MG63 (cell line): ENCODE data around the gene HLA-G. TPM values are rescaled to one million over a fixed set of nuclear protein-coding genes. Genes with fewer than 3 reads are reported as not detected.
"Not testable (repeated sequence)": the region's sequence is repeated elsewhere in the genome, so short reads cannot be mapped to it uniquely, and the experiment has no call there.

ENCODE experiments used
- DNase-seq: peaks from one replicate; pipeline ENCODE4 v3.0.0-alpha.2; 2020
- H3K27me3 ChIP-seq: fragments of 250-450 bp; sonication (Bioruptor Pico); 2 replicates; pipeline ENCODE4 v1.5.1; 2020; ENCODE audit warnings: mild to moderate bottlenecking, moderate library complexity
- H3K36me3 ChIP-seq: fragments of 250-450 bp; sonication (Bioruptor Pico); 2 replicates; pipeline ENCODE4 v1.5.1; 2020; ENCODE audit warnings: mild to moderate bottlenecking, moderate library complexity
- H3K4me3 ChIP-seq: fragments of 250-450 bp; sonication (Bioruptor Pico); 2 replicates; pipeline ENCODE4 v1.5.1; 2020; ENCODE audit warnings: mild to moderate bottlenecking, moderate library complexity
- H3K9me3 ChIP-seq: fragments of 250-450 bp; sonication (Bioruptor Pico); 2 replicates; pipeline ENCODE4 v1.5.1; 2020; ENCODE audit warnings: mild to moderate bottlenecking, moderate library complexity
- total RNA-seq: library from RNA; depleted of rRNA; stranded (reverse); fragments of >200 nt; shearing (Covaris generic); gene quantifications from 2 replicates; pipeline ENCODE4 v1.2.3, GENCODE V29; 2014; ENCODE audit warnings: low replicate concordance; rRNA removed

The HLA-G gene
- total RNA-seq, result not detected in 2 replicates

GRCh38 chr6:29827579-29828470 is at the start of gene HLA-G:
HLA-G (plus strand) TSS chr6:29827825; CDS start chr6:29827845, 20 bp downstream.
- Histone ChIP-seq H3K36me3 (no peaks in the 10 kb centered on the region), H3K4me3 (no peak within 1 kb of the TSS), H3K9me3 (no peaks in the 10 kb centered on the region), H3K27me3 (no peaks in the 10 kb centered on the region)
- DNase-seq, result no peak

GRCh38 chr6:29780019-29780698 is 47.5 kb upstream of the HLA-G start:
- DNase-seq, H3K36me3 ChIP-seq, H3K9me3 ChIP-seq, H3K27me3 ChIP-seq, H3K4me3 ChIP-seq: not testable (repeated sequence)

- H3K4me3 ChIP-seq, result no peak overlapping the region
- no peaks in the 10 kb centered on the region for H3K27me3 ChIP-seq
- DNase-seq, result no peak
- H3K36me3 ChIP-seq, result no peaks in the 10 kb centered on the region
- H3K9me3 ChIP-seq, result no peaks in the 10 kb centered on the region
Measured at GRCh38 chr6:29789176-29789575, 38.4 kb upstream of the HLA-G start.

GRCh38 chr6:29790626-29791025 is 37.0 kb upstream of the HLA-G start:
- no peak for DNase-seq
- Histone ChIP-seq H3K27me3 (no peaks in the 10 kb centered on the region), H3K36me3 (no peaks in the 10 kb centered on the region), H3K9me3 (no peaks in the 10 kb centered on the region), H3K4me3 (no peak overlapping the region)

- Histone ChIP-seq H3K9me3 (no peaks in the 10 kb centered on the region), H3K4me3 (no peak overlapping the region), H3K36me3 (no peaks in the 10 kb centered on the region), H3K27me3 (no peaks in the 10 kb centered on the region)
- no peak for DNase-seq
Measured at GRCh38 chr6:29791162-29791561, 36.5 kb upstream of the HLA-G start.

- no peak for DNase-seq
- no peaks in the 10 kb centered on the region for H3K27me3 ChIP-seq
- H3K9me3 ChIP-seq, result no peaks in the 10 kb centered on the region
- no peak overlapping the region for H3K4me3 ChIP-seq
- no peaks in the 10 kb centered on the region for H3K36me3 ChIP-seq
Measured at GRCh38 chr6:29791786-29792122, 35.9 kb upstream of the HLA-G start.

GRCh38 chr6:29792123-29793035 is 35.2 kb upstream of the HLA-G start:
- Histone ChIP-seq H3K4me3 (peak overlapping the region; percentile 29), H3K36me3 (no peaks in the 10 kb centered on the region), H3K27me3 (no peaks in the 10 kb centered on the region), H3K9me3 (no peaks in the 10 kb centered on the region)
- DNase-seq, result peak; percentile 9

- Histone ChIP-seq H3K4me3 (peak overlapping the region; percentile 29), H3K9me3 (no peaks in the 10 kb centered on the region), H3K36me3 (no peaks in the 10 kb centered on the region), H3K27me3 (no peaks in the 10 kb centered on the region)
- DNase-seq, result no peak
Measured at GRCh38 chr6:29793036-29793356, 34.6 kb upstream of the HLA-G start.

- no peaks in the 10 kb centered on the region for H3K9me3 ChIP-seq
- H3K36me3 ChIP-seq, result no peaks in the 10 kb centered on the region
- H3K27me3 ChIP-seq, result no peaks in the 10 kb centered on the region
Measured at GRCh38 chr6:29793796-29794195, 33.8 kb upstream of the HLA-G start.

GRCh38 chr6:29796026-29796425 is 31.6 kb upstream of the HLA-G start:
- H3K36me3 ChIP-seq, result no peaks in the 10 kb centered on the region
- H3K9me3 ChIP-seq, result no peaks in the 10 kb centered on the region
- H3K27me3 ChIP-seq, result no peaks in the 10 kb centered on the region
- DNase-seq, result no peak
- no peak overlapping the region for H3K4me3 ChIP-seq

More at GRCh38 chr6:29793796-29794195, 33.8 kb upstream of the HLA-G start:
- DNase-seq, result no peak
- H3K4me3 ChIP-seq, result no peak overlapping the region

- no peaks in the 10 kb centered on the region for H3K27me3 ChIP-seq
- H3K9me3 ChIP-seq, result no peaks in the 10 kb centered on the region
- no peak overlapping the region for H3K4me3 ChIP-seq
- H3K36me3 ChIP-seq, result no peaks in the 10 kb centered on the region
- peak; percentile 13 for DNase-seq
Measured at GRCh38 chr6:29797135-29797534, 30.5 kb upstream of the HLA-G start.

GRCh38 chr6:29797966-29798365 is 29.7 kb upstream of the HLA-G start:
- no peaks in the 10 kb centered on the region for H3K36me3 ChIP-seq
- no peaks in the 10 kb centered on the region for H3K27me3 ChIP-seq
- no peaks in the 10 kb centered on the region for H3K9me3 ChIP-seq
- no peak for DNase-seq
- no peak overlapping the region for H3K4me3 ChIP-seq

GRCh38 chr6:29800254-29800653 is 27.4 kb upstream of the HLA-G start:
- H3K9me3 ChIP-seq, result no peaks in the 10 kb centered on the region
- no peaks in the 10 kb centered on the region for H3K36me3 ChIP-seq
- no peaks in the 10 kb centered on the region for H3K27me3 ChIP-seq
- H3K4me3 ChIP-seq, result no peak overlapping the region
- no peak for DNase-seq

- no peak for DNase-seq
- Histone ChIP-seq H3K4me3 (no peak overlapping the region), H3K36me3 (no peaks in the 10 kb centered on the region), H3K27me3 (0 out of 2 replicates have a peak, but pooled peaks cover 2% of the 10 kb centered on the region), H3K9me3 (no peaks in the 10 kb centered on the region)
Measured at GRCh38 chr6:29806387-29806786, 21.2 kb upstream of the HLA-G start.

- Histone ChIP-seq H3K27me3 (0 out of 2 replicates have a peak, but pooled peaks cover 2% of the 10 kb centered on the region), H3K4me3 (no peak overlapping the region), H3K9me3 (no peaks in the 10 kb centered on the region), H3K36me3 (no peaks in the 10 kb centered on the region)
- no peak for DNase-seq
Measured at GRCh38 chr6:29809249-29809648, 18.4 kb upstream of the HLA-G start.

GRCh38 chr6:29810371-29810770 is 17.3 kb upstream of the HLA-G start:
- no peak overlapping the region for H3K4me3 ChIP-seq
- DNase-seq, result no peak
- H3K9me3 ChIP-seq, result no peaks in the 10 kb centered on the region
- no peaks in the 10 kb centered on the region for H3K36me3 ChIP-seq
- H3K27me3 ChIP-seq, result 0 out of 2 replicates have a peak, but pooled peaks cover 2% of the 10 kb centered on the region

- Histone ChIP-seq H3K4me3 (no peak overlapping the region), H3K9me3 (no peaks in the 10 kb centered on the region), H3K36me3 (no peaks in the 10 kb centered on the region), H3K27me3 (0 out of 2 replicates have a peak, but pooled peaks cover 2% of the 10 kb centered on the region)
- DNase-seq, result no peak
Measured at GRCh38 chr6:29811377-29811776, 16.2 kb upstream of the HLA-G start.
